Neural cell (in vitro differentiated cells): ENCODE data around the gene TMEM200C. TPM values are rescaled to one million over a fixed set of nuclear protein-coding genes. Genes with fewer than 3 reads are reported as not detected.

Experiments used
- H2AFZ ChIP-seq: fragments of 200-600, 300-800 bp; sonication (generic), shearing (Covaris generic); 2 replicates; pipeline ENCODE4 v1.6.0; 2014; ENCODE audit warnings: low read depth, mild to moderate bottlenecking, antibody characterized with exemption, low read length, moderate library complexity
- H3F3A ChIP-seq: fragments of 200-600 bp; shearing (Covaris generic); 2 replicates; pipeline ENCODE4 v1.6.1; 2016; ENCODE audit warnings: mild to moderate bottlenecking, moderate library complexity, mixed read lengths, antibody characterized with exemption, low read length; ENCODE audit not compliant: insufficient read depth, poor library complexity, severe bottlenecking
- H3K27ac ChIP-seq: fragments of 200-600, 300-800 bp; sonication (generic), shearing (Covaris generic); 2 replicates; pipeline ENCODE4 v1.5.1; 2014; ENCODE audit warnings: mild to moderate bottlenecking, low read length, moderate library complexity
- H3K27me3 ChIP-seq: fragments of 300-800, 200-600 bp; sonication (generic), shearing (Covaris generic); 2 replicates; pipeline ENCODE4 v1.6.0; 2014; ENCODE audit warnings: mild to moderate bottlenecking, low read depth, low read length, moderate library complexity; ENCODE audit not compliant: insufficient read depth
- H3K36me3 ChIP-seq: fragments of 300-800, 200-600 bp; sonication (generic), shearing (Covaris generic); 2 replicates; pipeline ENCODE4 v1.5.1; 2014; ENCODE audit warnings: mild to moderate bottlenecking, antibody characterized with exemption, low read length, moderate library complexity; ENCODE audit not compliant: insufficient read depth
- H3K4me2 ChIP-seq: fragments of 300-800, 200-600 bp; sonication (generic), shearing (Covaris generic); 2 replicates; pipeline ENCODE4 v1.6.0; 2014; ENCODE audit warnings: mild to moderate bottlenecking, low read length
- H3K4me3 ChIP-seq: fragments of 300-800, 200-600 bp; sonication (generic), shearing (Covaris generic); 2 replicates; pipeline ENCODE4 v1.5.1; 2014; ENCODE audit warnings: mild to moderate bottlenecking, low read length, moderate library complexity
- H3K79me2 ChIP-seq: fragments of 200-600 bp; shearing (Covaris generic); replicated peaks from 2 replicates; pipeline ENCODE4 v1.6.0; 2014; ENCODE audit warnings: mild to moderate bottlenecking, low read length, moderate library complexity; ENCODE audit not compliant: insufficient read depth
- H3K9ac ChIP-seq: fragments of 300-800, 200-600 bp; sonication (generic), shearing (Covaris generic); 2 replicates; pipeline ENCODE4 v1.6.1; 2016; ENCODE audit warnings: mild to moderate bottlenecking, low read length, mixed read lengths
- H3K9me2 ChIP-seq: fragments of 200-600 bp; shearing (Covaris generic); 2 replicates; pipeline ENCODE4 v1.6.1; 2016; ENCODE audit warnings: mild to moderate bottlenecking, low read length, mixed read lengths; ENCODE audit not compliant: insufficient read depth
- H3K9me3 ChIP-seq: fragments of 200-600, 300-800 bp; sonication (generic), shearing (Covaris generic); 2 replicates; pipeline ENCODE4 v1.6.1; 2016; ENCODE audit warnings: mild to moderate bottlenecking, mixed run types, low read length, moderate library complexity, mixed read lengths
- H4K20me1 ChIP-seq: fragments of 200-600 bp; shearing (Covaris generic); 2 replicates; pipeline ENCODE4 v1.6.1; 2016; ENCODE audit warnings: mild to moderate bottlenecking, mixed run types; ENCODE audit not compliant: insufficient read depth
- EP300 ChIP-seq: fragments of 450-650 bp; conservative IDR thresholded peaks from 2 replicates; pipeline ENCODE4 v1.6.1; 2014; ENCODE audit warnings: antibody characterized with exemption, mild to moderate bottlenecking, moderate library complexity; ENCODE audit not compliant: poor library complexity, severe bottlenecking
- EZH2 ChIP-seq: fragments of 200-600, 300-800 bp; shearing (Covaris generic), sonication (generic); IDR thresholded peaks from 2 replicates; pipeline ENCODE4 v1.6.1; 2014; ENCODE audit warnings: antibody characterized with exemption, low read length, borderline replicate concordance, mild to moderate bottlenecking; ENCODE audit not compliant: insufficient read depth, poor library complexity, severe bottlenecking
- MXI1 ChIP-seq: fragments of 450-650 bp; conservative IDR thresholded peaks from 2 replicates; pipeline ENCODE4 v1.6.1; 2014; ENCODE audit warnings: antibody characterized with exemption, mild to moderate bottlenecking; ENCODE audit not compliant: poor library complexity, severe bottlenecking
- POLR2AphosphoS5 ChIP-seq: IDR thresholded peaks from 2 replicates; pipeline ENCODE4 v1.6.1; 2012
- RAD21 ChIP-seq: fragments of 450-650 bp; conservative IDR thresholded peaks from 2 replicates; pipeline ENCODE4 v1.6.1; 2014; ENCODE audit warnings: antibody characterized with exemption, mild to moderate bottlenecking, moderate library complexity
- SMC3 ChIP-seq: fragments of 450-650 bp; conservative IDR thresholded peaks from 2 replicates; pipeline ENCODE4 v1.6.1; 2014; ENCODE audit warnings: antibody characterized with exemption, mild to moderate bottlenecking, moderate library complexity; ENCODE audit not compliant: poor library complexity
- TAF1 ChIP-seq: IDR thresholded peaks from 2 replicates; pipeline ENCODE4 v1.6.1; 2012; ENCODE audit warnings: low read depth
- polyA plus RNA-seq: library from polyadenylated mRNA; depleted of rRNA; stranded (reverse); fragments of >200 nt; gene quantifications from 2 replicates; pipeline ENCODE4 v1.2.3, GENCODE V29; 2014
- TF ChIP-seq, protein P1 (sequence below): IDR thresholded peaks from 2 replicates; pipeline ENCODE4 v1.6.1; 2012; ENCODE audit warnings: borderline replicate concordance
- TF ChIP-seq, protein P2 (sequence below): fragments of 450-650 bp; IDR thresholded peaks from 2 replicates; pipeline ENCODE4 v1.5.1; 2014; ENCODE audit warnings: antibody characterized with exemption, mild to moderate bottlenecking, moderate library complexity; ENCODE audit not compliant: poor library complexity, severe bottlenecking

The TMEM200C gene
- polyA plus RNA-seq, 1 donor from 2014 or later, result 8.2 TPM

DNA sequence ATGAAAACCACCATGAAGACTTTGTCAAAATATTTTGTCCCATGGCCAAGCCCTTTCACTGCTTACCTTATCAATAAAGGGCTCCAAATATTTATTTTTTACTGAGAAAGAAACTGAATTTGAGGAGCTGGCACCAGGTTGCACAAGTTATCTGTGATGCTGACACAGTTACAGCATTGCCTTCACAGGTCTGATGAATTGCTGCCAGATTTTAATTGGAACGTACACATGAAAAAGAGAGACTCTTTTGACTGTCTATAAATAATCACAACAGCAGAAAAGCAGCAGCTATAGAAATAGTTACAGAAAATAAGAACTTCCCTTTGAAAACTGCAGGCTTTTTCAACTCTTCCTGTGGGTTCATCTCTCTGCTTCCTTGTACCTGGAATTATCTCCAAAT is 23.9 kb downstream of the TMEM200C start:
- Histone ChIP-seq H3K4me3 (no peak overlapping the region), H3K9me3 (no peaks in the 10 kb centered on the region), H3K79me2 (no peaks in the 10 kb centered on the region), H3F3A (no peaks in the 10 kb centered on the region), H2AFZ (no peak overlapping the region), H3K36me3 (no peaks in the 10 kb centered on the region), H4K20me1 (no peaks in the 10 kb centered on the region), H3K9ac (no peak overlapping the region), H3K4me2 (no peak overlapping the region), H3K27me3 (no peaks in the 10 kb centered on the region), H3K27ac (no peak overlapping the region), H3K9me2 (no peaks in the 10 kb centered on the region)
- TF ChIP-seq EP300 (no peak), POLR2AphosphoS5 (no peak), EZH2 (no peak), MXI1 (no peak), TAF1 (no peak), RAD21 (no peak), SMC3 (no peak)
- TF ChIP-seq, protein P1, sequence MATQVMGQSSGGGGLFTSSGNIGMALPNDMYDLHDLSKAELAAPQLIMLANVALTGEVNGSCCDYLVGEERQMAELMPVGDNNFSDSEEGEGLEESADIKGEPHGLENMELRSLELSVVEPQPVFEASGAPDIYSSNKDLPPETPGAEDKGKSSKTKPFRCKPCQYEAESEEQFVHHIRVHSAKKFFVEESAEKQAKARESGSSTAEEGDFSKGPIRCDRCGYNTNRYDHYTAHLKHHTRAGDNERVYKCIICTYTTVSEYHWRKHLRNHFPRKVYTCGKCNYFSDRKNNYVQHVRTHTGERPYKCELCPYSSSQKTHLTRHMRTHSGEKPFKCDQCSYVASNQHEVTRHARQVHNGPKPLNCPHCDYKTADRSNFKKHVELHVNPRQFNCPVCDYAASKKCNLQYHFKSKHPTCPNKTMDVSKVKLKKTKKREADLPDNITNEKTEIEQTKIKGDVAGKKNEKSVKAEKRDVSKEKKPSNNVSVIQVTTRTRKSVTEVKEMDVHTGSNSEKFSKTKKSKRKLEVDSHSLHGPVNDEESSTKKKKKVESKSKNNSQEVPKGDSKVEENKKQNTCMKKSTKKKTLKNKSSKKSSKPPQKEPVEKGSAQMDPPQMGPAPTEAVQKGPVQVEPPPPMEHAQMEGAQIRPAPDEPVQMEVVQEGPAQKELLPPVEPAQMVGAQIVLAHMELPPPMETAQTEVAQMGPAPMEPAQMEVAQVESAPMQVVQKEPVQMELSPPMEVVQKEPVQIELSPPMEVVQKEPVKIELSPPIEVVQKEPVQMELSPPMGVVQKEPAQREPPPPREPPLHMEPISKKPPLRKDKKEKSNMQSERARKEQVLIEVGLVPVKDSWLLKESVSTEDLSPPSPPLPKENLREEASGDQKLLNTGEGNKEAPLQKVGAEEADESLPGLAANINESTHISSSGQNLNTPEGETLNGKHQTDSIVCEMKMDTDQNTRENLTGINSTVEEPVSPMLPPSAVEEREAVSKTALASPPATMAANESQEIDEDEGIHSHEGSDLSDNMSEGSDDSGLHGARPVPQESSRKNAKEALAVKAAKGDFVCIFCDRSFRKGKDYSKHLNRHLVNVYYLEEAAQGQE, result no peak
- TF ChIP-seq, protein P2, sequence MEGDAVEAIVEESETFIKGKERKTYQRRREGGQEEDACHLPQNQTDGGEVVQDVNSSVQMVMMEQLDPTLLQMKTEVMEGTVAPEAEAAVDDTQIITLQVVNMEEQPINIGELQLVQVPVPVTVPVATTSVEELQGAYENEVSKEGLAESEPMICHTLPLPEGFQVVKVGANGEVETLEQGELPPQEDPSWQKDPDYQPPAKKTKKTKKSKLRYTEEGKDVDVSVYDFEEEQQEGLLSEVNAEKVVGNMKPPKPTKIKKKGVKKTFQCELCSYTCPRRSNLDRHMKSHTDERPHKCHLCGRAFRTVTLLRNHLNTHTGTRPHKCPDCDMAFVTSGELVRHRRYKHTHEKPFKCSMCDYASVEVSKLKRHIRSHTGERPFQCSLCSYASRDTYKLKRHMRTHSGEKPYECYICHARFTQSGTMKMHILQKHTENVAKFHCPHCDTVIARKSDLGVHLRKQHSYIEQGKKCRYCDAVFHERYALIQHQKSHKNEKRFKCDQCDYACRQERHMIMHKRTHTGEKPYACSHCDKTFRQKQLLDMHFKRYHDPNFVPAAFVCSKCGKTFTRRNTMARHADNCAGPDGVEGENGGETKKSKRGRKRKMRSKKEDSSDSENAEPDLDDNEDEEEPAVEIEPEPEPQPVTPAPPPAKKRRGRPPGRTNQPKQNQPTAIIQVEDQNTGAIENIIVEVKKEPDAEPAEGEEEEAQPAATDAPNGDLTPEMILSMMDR, result no peak

DNA sequence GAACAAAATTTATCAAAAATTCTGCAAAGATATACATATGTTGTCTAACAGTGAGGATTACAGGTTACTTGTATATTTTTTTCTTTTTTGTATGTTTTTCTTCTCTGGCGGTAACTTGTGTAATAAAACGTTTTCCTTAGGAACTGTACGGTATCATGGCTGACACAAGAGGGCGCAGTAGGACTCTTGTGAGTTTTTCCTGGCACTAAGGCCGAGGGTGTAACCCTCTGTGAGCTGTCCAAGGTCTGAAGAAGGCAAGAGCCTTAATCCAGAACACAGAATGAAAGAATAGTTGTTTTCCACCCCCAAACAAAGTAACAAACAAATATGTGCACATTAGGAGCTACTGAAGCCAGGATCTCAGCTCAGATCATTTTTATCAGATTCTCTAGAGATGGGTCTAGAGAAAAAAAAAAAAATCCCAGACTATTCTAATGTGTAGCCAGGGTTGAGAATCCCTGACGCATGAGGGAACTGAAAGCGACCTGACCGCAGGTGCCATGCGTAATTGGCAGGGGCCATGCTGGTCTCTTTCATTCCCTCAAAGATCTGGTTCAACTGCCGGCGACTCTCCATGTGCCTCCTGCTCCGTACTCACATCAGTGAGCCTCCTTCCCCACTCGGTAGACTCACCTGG is 27.0 kb downstream of the TMEM200C start:
- TF ChIP-seq, protein P2, result peak; percentile 71
- TF ChIP-seq EZH2 (no peak), EP300 (no peak), TAF1 (no peak), MXI1 (no peak), RAD21 (peak; percentile 73), SMC3 (peak; percentile 74)
- TF ChIP-seq, protein P1, result no peak
- Histone ChIP-seq H3K4me3 (no peak overlapping the region), H4K20me1 (no peaks in the 10 kb centered on the region), H3F3A (no peaks in the 10 kb centered on the region), H3K36me3 (no peaks in the 10 kb centered on the region), H3K9ac (no peak overlapping the region), H3K4me2 (no peak overlapping the region), H3K9me3 (no peaks in the 10 kb centered on the region), H3K9me2 (no peaks in the 10 kb centered on the region), H2AFZ (no peak overlapping the region), H3K27ac (no peak overlapping the region), H3K27me3 (no peaks in the 10 kb centered on the region), H3K79me2 (no peaks in the 10 kb centered on the region)
